Stimulated activated CD8-positive, alpha-beta memory T cell treated with anti-CD3 and anti-CD28 coated beads, Interleukin-15, amount 100 ng/mL, for 48 hours (primary cell): ENCODE measurements around the gene TPX2.
A peak's percentile ranks its signal among the peaks of the same experiment; 100 is the strongest.

ENCODE experiments used
- DNase-seq, 2 donors: peaks; one replicate each; pipeline ENCODE4 v3.0.0-alpha.2; 2020; ENCODE audit warnings: low read depth in 2 of 2

Gene TPX2

GRCh38 chr20:31833931-31834521 is 94.9 kb downstream of the TPX2 start:
- DNase-seq, result no peak

- no peak for DNase-seq
Observed at GRCh38 chr20:31835554-31835953, 96.5 kb downstream of the TPX2 start.

- peak in 1 of 2 donors; percentile 24 for DNase-seq
Observed at GRCh38 chr20:31835977-31836852, 97.1 kb downstream of the TPX2 start.

GRCh38 chr20:31836853-31837608 is 97.9 kb downstream of the TPX2 start:
- DNase-seq, result no peak

- DNase-seq, result no peak
Observed at GRCh38 chr20:31837896-31838397, 98.9 kb downstream of the TPX2 start.

- DNase-seq, result no peak
Observed at GRCh38 chr20:31838646-31839292, 99.7 kb downstream of the TPX2 start.

GRCh38 chr20:31839782-31840487 is 100.8 kb downstream of the TPX2 start:
- no peak for DNase-seq

- no peak for DNase-seq
Observed at GRCh38 chr20:31840906-31841816, 102.1 kb downstream of the TPX2 start.

- DNase-seq, result no peak
Observed at GRCh38 chr20:31841928-31842327, 102.8 kb downstream of the TPX2 start.

GRCh38 chr20:31842471-31843157 is 103.5 kb downstream of the TPX2 start:
- DNase-seq, result no peak

- no peak for DNase-seq
Observed at GRCh38 chr20:31843288-31843687, 104.2 kb downstream of the TPX2 start.

GRCh38 chr20:31843881-31844280 is 104.8 kb downstream of the TPX2 start:
- no peak for DNase-seq

- no peak for DNase-seq
Observed at GRCh38 chr20:31844737-31845299, 105.7 kb downstream of the TPX2 start.

- no peak for DNase-seq
Observed at GRCh38 chr20:31845300-31845863, 106.3 kb downstream of the TPX2 start, which contains the start of gene FOXS1. Gene FOXS1 (minus strand): TSS chr20:31845604. CDS start chr20:31845542, 62 bp downstream.

GRCh38 chr20:31846793-31847138 is 107.7 kb downstream of the TPX2 start:
- DNase-seq, result no peak

GRCh38 chr20:31848088-31848999 is 109.3 kb downstream of the TPX2 start:
- DNase-seq, result no peak

- no peak for DNase-seq
Observed at GRCh38 chr20:31849306-31849930, 110.3 kb downstream of the TPX2 start.
